Lower leg skin (tissue), 3 donors: ENCODE measurements around the gene ZCWPW1.

Experiments
- CTCF ChIP-seq, 3 donors: fragments of 450-650 bp; IDR thresholded peaks; one replicate each; pipeline ENCODE4 v1.5.1; 2016; ENCODE audit warnings: antibody characterized with exemption in 3 of 3, mild to moderate bottlenecking in 3 of 3, moderate library complexity in 2 of 3
- POLR2A ChIP-seq, 2 donors: fragments of 450-650 bp; IDR thresholded peaks; one replicate each; pipeline ENCODE4 v1.6.1; 2016 to 2017; ENCODE audit warnings: antibody characterized with exemption in 2 of 2, mild to moderate bottlenecking in 1 of 2, moderate library complexity in 1 of 2

GRCh38 chr7:100360135-100360854, 68.2 kb downstream of the ZCWPW1 start:
- TF ChIP-seq CTCF (IDR thresholded peaks at IDR 0.05) = no peak
- TF ChIP-seq POLR2A (IDR thresholded peaks at IDR 0.05) = no peak
